Activated CD4-positive, alpha-beta T cell treated with anti-CD3 and anti-CD28 coated beads, Interleukin-2, amount 50 U/mL, for 4 hours (primary cell): Measurements from ENCODE around the gene GOLGA6L10.
"Not testable (repeated sequence)": the region's sequence is repeated elsewhere in the genome, so short reads cannot be mapped to it uniquely, and the experiment has no call there.

Experiments used
- DNase-seq, 2 experiments: peaks; one replicate each; pipeline ENCODE4 v3.0.0-alpha.2; 2020

The GOLGA6L10 gene

GRCh38 chr15:82338573-82338972 is 10.7 kb downstream of the GOLGA6L10 start:
- DNase-seq, result not testable (repeated sequence)

- DNase-seq, result not testable (repeated sequence)
Observed at GRCh38 chr15:82338053-82338452, 11.2 kb downstream of the GOLGA6L10 start.

GRCh38 chr15:82337051-82337450 is 12.2 kb downstream of the GOLGA6L10 start:
- not testable (repeated sequence) for DNase-seq

- DNase-seq, result not testable (repeated sequence)
Observed at GRCh38 chr15:82336180-82336647, 13.1 kb downstream of the GOLGA6L10 start.

- not testable (repeated sequence) for DNase-seq
Observed at GRCh38 chr15:82335006-82335405, 14.3 kb downstream of the GOLGA6L10 start.

GRCh38 chr15:82334554-82334932 is 14.7 kb downstream of the GOLGA6L10 start:
- not testable (repeated sequence) for DNase-seq

GRCh38 chr15:82333603-82334553 is 15.4 kb downstream of the GOLGA6L10 start:
- not testable (repeated sequence) for DNase-seq

GRCh38 chr15:82332711-82333602 is 16.3 kb downstream of the GOLGA6L10 start:
- DNase-seq, result not testable (repeated sequence)

- not testable (repeated sequence) for DNase-seq
Observed at GRCh38 chr15:82331576-82332304, 17.5 kb downstream of the GOLGA6L10 start.

- DNase-seq, result not testable (repeated sequence)
Observed at GRCh38 chr15:82330921-82331320, 18.4 kb downstream of the GOLGA6L10 start.

- not testable (repeated sequence) for DNase-seq
Observed at GRCh38 chr15:82329039-82329438, 20.2 kb downstream of the GOLGA6L10 start.

- not testable (repeated sequence) for DNase-seq
Observed at GRCh38 chr15:82327372-82327771, 21.9 kb downstream of the GOLGA6L10 start.

- DNase-seq, result not testable (repeated sequence)
Observed at GRCh38 chr15:82326896-82327295, 22.4 kb downstream of the GOLGA6L10 start.

- DNase-seq, result not testable (repeated sequence)
Observed at GRCh38 chr15:82325646-82326045, 23.6 kb downstream of the GOLGA6L10 start.

- not testable (repeated sequence) for DNase-seq
Observed at GRCh38 chr15:82324831-82325230, 24.4 kb downstream of the GOLGA6L10 start.

GRCh38 chr15:82322488-82322887 is 26.8 kb downstream of the GOLGA6L10 start:
- not testable (repeated sequence) for DNase-seq

- DNase-seq, result not testable (repeated sequence)
Observed at GRCh38 chr15:82320861-82321260, 28.4 kb downstream of the GOLGA6L10 start.

GRCh38 chr15:82319522-82320278 is 29.6 kb downstream of the GOLGA6L10 start:
- not testable (repeated sequence) for DNase-seq

- not testable (repeated sequence) for DNase-seq
Observed at GRCh38 chr15:82318281-82318680, 31.0 kb downstream of the GOLGA6L10 start.

GRCh38 chr15:82317516-82317915 is 31.8 kb downstream of the GOLGA6L10 start:
- DNase-seq, result not testable (repeated sequence)

GRCh38 chr15:82317091-82317489 is 32.2 kb downstream of the GOLGA6L10 start:
- DNase-seq, result no peak
